ENCODE measurements around the gene SPINDOC.
"Not testable (repeated sequence)": the region's sequence is repeated elsewhere in the genome, so short reads cannot be mapped to it uniquely, and the experiment has no call there.

SPINDOC gene

DNA sequence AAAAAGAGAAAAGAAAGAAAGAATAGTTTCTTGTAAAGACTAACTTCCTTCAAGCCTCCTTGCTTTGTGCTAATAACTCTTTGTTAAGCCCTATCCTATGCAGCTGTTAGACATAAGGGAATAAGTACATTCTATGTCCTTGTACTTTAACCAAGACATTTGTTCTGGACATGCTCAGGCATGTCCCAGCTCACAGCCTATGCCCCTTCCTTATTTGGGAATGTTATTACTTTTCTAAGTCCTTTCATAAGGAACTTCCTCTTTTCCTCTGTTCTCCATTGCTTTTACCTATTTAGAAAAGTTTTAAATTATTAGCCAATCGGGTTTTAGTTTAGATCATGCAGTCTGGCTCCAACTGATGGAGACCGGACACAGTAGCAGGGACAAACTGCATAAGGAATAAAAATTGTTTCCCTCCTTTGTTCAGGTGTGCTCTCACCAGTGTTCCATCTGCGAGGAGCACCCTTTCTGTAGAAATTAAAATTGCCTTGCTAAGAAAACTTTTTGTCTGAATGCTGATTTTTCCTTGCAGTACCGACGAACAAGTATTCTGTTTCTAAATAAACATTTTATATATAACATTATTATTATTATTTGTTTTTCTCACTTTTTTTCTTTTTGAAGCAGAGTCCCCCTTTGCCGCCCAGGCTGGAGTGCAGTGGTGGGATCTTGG is 21.6 kb upstream of the SPINDOC start:
- no peak for FAIRE-seq

GRCh38 chr11:63793161-63793560 is 20.1 kb upstream of the SPINDOC start:
- FAIRE-seq: no peak

DNA sequence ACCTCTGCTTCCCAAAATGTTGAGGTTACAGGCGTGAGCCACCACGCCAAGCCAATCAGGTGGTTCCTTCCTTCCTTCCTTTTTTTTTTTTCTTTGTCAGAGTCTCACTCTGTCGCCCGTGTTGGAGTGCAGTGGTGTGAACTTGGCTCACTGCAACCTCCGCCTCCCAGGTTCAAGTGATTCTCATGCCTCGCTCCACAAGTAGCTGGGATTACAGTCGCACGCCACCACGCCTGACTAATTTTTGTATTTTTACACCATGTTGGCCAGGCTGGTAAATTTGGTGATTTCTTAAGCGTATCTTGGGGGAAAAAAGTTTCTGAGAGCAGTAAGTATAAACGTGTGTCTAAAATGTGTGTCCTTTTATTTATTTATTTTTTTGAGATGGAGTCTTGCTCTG is 18.2 kb upstream of the SPINDOC start:
- FAIRE-seq: no peak

DNA sequence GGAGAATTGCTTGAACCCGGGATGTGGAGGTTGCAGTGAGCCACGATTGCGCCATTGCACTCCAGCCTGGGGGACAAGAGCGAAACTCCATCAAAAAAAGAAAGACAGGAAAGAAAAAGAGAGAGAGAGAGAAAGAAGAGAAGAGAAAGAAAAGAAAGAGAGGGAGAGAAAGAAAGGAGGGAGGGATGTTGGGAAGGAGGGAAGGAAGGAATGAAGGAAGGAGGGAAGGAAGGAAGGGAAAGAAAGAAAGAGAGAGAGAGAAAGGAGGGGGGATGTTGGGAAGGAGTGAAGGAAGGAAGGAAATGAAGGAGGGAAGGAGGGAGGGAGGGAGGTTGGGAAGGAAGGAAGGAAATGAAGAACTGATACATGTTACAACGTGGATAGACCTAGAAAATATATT is 12.3 kb upstream of the SPINDOC start:
- no peak for FAIRE-seq

- no peak for FAIRE-seq
Measured at GRCh38 chr11:63802637-63803414, 10.4 kb upstream of the SPINDOC start.

DNA sequence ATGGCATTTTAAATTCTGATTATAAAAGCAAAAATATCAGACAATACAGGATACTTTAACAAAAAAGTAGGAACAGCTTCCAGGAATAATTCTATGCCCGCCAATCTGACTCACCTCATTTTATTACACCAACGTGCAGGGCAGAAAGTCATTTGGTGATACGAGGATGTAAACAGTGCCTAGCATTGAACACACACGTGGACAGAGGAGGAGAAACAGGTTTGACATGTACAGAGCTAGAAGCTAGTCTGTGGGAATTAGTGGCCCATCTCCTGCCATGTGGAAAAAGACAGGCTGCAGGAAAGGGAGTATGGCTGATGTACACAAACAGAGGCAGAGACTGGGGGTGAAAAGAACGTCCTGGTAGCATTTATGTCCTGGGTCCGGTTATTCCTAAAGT is 9.0 kb upstream of the SPINDOC start:
- FAIRE-seq: no peak

DNA sequence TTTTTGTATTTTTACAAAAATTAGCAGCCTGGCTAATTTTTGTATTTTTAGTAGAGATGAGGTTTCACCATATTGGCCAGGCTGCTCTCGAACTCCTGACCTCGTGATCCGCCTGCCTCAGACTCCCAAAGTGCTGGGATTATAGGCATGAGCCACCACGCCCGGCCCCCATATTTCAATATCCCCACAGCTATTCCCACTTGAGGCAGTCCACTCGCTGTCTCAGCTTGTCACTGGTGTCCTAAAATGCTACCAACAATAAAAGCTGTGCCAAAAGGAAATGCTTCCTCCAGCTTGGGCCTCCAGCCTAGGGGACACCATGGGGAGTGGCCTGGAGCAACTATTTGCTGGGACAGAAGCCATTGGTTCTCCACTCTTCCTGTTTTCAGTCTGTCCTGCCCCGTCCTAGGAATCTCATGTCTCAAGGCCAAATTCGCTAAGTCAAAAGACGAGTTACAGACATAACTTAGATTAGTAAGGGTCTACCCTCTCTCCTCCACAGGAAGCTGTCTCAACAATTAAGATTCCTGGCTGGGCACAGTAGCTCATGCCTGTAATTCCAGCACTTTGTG is 7.3 kb upstream of the SPINDOC start:
- FAIRE-seq: no peak

DNA sequence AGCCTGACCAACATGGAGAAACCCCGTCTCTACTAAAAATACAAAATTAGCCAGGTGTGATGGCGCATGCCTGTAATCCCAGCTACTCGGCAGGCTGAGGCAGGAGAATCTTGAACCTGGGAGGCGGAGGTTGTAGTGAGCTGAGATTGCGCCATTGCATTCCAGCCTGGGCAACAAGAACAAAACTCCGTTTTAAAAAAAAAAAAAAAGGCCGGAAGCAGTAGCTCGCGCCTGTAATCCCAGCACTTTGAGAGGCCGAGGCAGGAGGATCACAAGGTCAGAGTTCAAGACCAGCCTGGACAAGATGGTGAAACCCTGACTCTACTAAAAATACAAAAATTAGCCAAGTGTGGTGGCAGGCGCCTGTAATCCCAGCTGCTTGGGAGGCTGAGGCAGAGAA is 2.9 kb upstream of the SPINDOC start:
- FAIRE-seq: not testable (repeated sequence)

- no peak for FAIRE-seq
Measured at GRCh38 chr11:63811522-63811921, 1.7 kb upstream of the SPINDOC start.

GRCh38 chr11:63813563-63814382 is 517 bp downstream of the SPINDOC start:
- FAIRE-seq: no peak

DNA sequence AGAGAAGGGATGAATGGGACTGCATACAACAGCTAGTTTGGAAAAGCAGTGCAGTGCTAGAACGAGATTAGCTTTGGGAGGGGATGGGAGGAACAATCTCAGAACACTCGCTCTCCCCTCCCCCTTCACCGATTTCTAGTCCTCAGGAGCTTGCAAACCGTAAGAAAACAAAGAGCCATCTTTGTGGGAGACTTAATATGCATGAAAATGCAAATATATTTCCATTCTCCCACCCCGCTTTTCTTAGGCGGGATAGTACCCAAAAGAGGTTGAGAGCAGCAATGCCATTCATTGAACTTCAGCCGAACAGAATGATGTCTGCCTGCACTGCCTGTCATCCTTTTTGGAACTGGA is 1.1 kb downstream of the SPINDOC start:
- FAIRE-seq: no peak

DNA sequence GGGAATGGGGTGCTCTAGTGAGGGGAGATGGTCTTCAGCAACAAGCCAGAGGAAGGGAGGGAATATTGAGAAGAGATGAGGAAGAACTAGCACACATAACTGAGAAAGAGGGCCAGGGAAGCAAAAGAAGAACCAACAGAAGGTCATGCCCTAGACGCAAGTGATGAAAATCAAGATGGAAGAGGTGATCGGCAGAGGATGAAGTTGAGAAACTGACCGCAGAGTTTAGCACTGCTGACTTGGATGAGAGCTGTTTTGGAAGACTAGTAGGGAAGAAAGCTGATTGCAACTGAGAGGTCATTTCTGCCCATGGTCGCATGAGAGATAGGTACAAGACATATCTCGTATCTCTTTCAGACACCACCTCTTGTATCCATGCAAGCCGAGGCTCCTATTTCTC is 2.9 kb downstream of the SPINDOC start:
- FAIRE-seq: no peak

- no peak for FAIRE-seq
Measured at GRCh38 chr11:63816732-63817131, 3.5 kb downstream of the SPINDOC start.

DNA sequence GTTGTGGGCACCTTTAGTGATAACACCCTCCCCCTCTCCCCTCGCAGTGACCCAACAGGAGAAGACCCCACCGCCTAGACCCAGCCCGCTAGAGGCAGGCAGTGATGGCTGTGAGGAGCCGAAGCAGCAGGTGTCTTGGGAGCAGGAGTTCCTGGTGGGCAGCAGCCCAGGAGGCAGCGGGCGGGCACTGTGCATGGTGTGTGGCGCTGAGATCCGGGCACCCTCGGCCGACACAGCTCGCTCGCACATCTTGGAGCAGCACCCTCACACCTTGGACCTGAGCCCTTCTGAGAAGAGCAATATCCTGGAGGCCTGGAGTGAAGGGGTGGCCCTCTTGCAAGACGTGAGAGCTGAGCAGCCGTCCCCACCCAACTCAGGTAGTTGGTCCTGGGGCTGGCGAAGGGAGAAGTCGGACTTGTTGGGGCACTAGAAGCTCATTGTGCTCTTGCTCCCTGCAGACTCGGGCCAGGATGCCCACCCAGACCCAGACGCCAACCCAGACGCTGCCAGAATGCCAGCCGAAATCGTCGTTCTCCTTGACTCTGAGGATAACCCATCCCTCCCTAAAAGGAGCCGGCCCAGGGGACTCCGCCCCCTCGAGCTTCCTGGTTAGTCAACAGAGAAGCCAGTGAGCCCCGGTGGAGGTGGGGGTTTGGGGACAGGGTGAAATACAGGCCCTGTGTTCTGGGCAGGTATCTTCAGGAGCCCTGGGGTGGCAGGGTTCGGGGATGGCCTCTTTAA is 4.7 kb downstream of the SPINDOC start:
- FAIRE-seq: no peak

DNA sequence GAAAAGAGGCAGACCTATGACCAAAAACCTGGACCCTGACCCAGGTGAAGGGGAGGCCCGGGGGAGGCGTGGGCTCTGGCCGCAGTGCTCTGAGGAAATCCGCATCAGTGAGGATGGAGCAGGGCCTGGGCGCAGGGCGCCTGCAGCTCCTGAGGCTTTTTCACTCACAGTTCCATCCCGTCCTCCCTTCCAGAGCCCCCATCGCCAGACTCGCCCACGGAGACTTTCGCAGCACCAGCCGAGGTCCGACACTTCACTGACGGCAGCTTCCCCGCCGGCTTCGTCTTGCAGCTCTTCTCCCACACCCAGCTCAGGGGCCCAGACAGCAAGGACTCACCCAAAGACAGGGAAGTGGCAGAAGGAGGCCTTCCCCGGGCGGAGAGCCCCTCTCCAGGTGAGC is 5.4 kb downstream of the SPINDOC start:
- no peak for FAIRE-seq

- no peak for FAIRE-seq
Measured at GRCh38 chr11:63821411-63821810, 8.2 kb downstream of the SPINDOC start.

DNA sequence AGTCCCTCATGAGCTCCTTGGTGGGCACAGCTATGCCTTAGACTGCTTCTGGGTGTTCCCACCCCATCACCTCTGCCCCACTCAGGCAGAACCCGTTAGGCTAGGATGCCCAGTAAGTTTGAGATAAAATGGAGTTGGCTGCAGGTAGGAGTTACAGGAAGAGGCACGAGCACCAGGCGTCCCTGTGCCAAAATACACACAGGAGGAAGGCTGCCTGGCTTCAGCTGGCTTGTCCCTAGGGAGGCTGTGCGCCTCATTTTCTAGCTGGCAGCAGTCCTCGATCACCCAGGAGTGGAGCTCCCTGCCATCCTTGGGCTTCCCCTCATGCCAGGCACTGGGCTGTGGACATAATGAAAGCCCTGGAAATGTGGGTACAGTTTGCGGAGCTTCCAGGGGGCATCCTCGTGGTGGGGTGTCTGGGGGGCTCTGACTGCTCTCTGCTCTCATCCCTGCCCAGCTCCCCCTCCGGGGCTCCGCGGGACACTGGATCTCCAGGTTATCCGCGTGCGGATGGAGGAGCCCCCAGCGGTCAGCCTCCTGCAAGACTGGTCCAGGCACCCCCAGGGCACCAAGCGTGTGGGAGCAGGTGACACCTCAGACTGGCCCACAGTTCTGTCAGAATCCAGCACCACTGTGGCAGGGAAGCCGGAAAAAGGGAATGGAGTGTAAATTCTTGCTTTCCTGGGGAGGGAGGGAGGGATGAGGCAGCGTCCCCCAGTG is 13.4 kb downstream of the SPINDOC start:
- FAIRE-seq: no peak

GRCh38 chr11:63829823-63830489 is 16.7 kb downstream of the SPINDOC start:
- FAIRE-seq: no peak

- FAIRE-seq: no peak
Measured at GRCh38 chr11:63831326-63831725, 18.1 kb downstream of the SPINDOC start.

GRCh38 chr11:63832336-63832735 is 19.1 kb downstream of the SPINDOC start:
- FAIRE-seq: no peak

DNA sequence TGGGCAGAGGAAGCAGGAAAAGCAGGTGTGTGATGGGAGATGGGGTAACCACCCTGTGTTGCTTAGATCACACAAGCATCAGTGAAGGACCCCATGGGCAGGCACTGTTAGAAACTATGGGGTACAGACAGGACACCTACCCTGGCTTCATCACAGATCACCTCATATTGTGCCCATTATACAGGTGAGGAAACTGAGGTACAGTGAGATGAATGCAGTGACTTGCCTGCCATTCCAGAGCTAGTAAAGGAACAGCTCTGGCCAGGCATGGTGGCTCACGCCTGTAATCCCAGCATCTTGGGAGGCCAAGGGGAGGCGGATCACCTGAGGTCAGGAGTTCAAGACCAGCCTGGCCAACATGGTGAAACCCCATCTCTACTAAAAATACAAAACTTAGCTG is 19.8 kb downstream of the SPINDOC start:
- no peak for FAIRE-seq
